Activated CD4-positive, alpha-beta T cell treated with anti-CD3 and anti-CD28 coated beads, Interleukin-10, Interleukin-2, amounts not matched to agents 100 ng/mL and 50 ng/mL, durations not matched to agents 16 hours and 8 hours (primary cell): ENCODE measurements around the gene MYT1.

Experiments used
- DNase-seq: peaks from one replicate; pipeline ENCODE4 v3.0.0-alpha.2; 2020

The MYT1 gene

DNA sequence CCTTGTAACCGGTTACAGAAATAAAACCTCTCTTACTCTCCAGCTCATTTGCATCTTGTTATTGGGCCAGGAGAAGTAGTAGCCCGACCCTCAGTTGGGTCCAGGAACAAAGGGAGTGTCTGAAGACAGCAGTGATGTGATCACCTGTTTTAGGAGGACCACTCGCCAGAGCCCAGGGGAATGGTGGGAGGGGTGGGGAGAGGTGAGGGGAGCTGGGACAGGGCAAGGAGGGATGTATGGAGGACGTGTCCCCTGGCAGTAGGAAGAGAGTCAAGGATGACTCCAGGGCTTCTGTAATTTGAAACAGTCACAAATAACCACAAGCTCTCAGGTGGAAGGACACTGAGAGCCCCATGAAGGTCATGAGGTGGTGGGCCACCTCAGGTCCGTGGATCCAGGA lies 89.9 kb downstream of the MYT1 start:
- DNase-seq: no peak

DNA sequence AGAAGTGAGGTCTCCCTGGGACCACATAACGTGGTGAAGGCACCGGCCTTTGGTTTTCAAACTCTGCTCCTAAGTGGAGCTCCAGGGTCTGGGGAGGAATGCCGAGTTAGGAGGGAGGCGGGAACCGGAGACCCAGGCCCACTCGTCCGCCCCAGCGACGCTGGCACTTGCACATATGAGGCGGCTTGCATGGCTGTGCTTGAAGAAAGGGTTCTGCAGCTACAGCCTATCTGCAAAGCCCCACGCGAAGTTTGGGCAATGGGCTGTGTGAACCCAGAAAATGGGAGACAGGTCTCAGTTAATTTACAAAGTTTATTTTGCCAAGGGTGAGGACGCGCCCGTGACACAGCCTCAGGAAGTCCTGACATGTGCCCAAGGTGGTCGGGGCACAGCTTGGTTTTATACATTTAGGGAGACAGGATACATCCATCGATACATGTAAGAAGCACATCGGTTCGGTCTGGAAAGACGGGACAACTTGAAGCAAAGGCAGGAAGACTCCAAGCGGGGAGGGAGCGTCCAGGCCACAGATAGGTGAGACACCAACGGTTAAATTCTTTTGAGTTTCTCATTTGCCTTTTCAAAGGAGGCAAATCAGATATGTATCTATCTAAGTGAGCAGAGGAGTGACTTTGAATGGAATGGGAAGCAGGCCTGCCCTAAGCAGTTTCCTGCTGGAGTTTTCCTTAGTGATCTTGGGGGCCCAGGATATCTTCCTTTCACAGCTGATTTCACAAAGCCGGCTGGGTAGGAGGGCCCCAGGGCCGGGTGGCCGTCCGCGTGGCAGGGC lies 90.5 kb downstream of the MYT1 start:
- no peak for DNase-seq

DNA sequence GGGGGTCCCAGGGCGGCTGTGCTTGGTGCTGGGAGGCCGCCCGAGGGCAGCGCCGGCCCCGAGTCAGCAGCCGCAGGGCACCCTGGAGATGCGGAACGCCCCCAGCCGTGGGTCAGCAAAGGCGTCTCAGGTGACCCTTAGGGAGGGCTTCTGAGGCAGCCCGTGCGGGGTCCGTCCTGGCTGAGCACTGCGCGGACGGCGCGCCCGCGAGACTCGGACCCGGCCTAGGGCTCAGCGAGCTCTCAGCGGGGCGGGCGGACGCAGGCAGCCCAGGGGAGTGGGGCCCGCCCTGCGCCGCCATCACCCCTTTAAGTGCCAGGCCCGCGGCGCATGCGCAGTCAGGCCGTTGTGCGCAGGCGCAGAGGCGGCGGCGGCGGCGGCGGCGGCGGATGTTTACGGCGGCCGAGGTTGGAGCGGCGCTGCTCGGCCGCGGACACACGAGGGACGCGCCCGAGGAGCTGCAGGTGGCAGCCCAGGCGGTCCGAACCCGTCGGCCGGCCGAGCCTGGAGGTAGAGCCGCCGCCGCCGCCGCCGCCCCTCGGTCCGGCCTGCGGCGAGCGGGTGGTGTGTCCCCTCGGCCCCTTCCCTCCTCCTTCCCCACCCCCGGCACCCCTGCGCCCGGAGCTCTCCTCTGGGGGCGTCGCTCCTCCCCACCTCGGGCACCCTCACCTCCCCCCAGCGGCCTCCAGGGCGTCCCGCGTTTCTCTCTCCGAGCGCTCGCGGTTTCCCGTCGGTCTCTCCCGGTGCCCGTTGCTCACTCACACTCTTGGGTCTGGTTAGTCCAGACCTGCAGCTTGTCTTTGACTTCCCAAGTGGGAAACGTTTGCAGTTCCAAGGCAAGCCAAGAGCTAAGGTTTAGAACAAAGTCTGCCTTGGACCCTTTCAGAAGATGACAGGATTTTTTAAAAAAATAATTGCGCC lies 91.4 kb downstream of the MYT1 start, which contains the start of gene PCMTD2:
Gene PCMTD2 (plus strand): TSS at position 388 of the 921 bp plus-strand sequence. CDS start 4,218 bp downstream, outside the sequence.
- DNase-seq: peak; percentile 89

GRCh38 chr20:64256282-64256935 lies 92.2 kb downstream of the MYT1 start:
- DNase-seq: no peak

GRCh38 chr20:64257107-64257757 lies 93.0 kb downstream of the MYT1 start:
- no peak for DNase-seq

DNA sequence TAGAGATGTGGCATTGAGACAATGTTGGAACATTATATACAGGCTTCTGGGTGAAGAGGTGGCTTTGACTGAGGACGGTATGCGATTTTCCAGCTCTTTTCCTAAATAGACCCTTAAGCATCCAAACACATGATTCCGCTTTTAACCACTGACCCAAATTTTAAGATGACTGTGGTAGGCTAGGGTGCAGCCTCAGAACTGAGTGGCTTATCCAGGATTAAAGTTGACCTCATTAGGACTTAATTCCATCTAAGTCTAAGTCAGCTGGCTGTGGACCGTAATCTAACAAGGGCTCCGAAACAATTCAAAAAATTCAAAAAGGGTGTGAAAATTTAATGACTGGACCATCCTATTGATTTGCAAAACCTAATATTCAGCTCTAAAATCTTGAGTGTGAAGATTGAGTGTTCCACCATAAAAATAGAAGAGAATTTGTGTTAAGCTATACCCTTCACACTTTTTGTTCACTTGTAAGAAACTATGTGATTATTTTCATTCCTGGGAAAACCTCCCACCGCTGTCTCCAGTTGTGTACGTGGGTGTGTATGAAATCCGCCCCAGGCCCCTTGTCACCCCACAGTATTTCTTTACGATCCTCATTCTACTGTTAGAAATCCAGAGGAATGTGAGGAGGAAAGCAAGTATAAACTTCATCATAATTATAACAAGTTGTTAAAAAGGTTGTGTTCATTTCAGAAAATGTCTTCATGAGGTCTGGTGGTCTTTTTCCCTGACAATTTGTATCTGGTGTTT lies 94.0 kb downstream of the MYT1 start:
- DNase-seq: no peak

DNA sequence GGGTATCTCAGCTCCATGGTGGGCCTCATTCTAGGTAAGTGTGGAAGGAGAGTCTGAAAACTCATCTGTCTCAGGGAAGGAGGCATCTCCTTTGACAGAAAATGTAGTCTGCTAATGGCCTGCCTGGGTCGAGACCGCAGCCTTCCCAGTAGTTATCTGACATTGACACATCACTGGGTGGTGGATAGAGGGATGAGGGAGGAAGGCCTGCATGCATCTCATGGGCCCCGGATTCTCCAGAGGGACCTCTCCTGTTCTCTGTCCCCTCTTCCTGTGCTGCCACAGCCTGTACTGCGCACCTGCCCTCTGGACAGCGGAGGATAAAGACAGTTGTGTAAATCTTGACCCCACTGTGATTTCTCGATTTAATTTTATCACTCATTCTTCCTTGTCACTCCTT lies 96.0 kb downstream of the MYT1 start:
- DNase-seq: no peak

DNA sequence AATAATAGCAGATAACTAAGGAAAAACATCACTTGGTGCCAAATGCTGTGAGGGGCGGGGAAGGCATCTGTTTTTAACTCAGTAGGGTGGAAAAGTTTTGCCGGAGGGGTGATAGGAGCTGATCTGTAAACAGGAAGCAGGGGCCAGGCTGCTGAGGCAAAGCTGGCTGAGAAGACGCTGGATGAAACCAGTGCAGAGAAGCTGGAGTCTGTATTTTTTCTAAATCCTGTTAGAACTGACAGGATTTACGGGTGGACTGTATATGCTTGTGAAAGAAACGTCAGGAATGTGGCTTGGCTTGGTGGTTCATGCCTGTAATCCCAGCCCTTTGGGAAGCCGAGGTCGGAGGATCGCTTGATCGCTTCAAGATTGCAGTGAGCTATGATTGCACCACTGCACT lies 96.9 kb downstream of the MYT1 start:
- no peak for DNase-seq

DNA sequence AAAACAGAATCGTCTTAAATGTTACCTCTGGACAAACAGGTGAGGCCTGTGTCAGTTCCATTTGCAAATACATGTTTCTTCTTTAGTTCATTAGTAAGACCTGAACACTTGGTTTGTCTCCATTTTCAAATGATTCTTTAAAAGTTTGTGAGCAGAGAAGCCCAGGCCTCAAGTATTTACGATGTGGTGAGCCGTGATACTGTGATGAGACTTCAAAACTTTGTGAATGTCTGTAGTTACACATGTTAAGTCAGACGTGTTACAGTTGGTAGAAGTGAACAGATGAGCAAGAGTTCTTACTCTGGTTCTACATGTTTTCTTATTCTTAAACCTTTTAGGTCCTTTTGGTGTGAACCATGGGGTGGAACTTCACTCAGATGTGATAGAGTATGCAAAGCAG lies 99.8 kb downstream of the MYT1 start:
- no peak for DNase-seq

GRCh38 chr20:64265201-64265600 lies 100.9 kb downstream of the MYT1 start:
- no peak for DNase-seq

GRCh38 chr20:64266988-64267387 lies 102.7 kb downstream of the MYT1 start:
- DNase-seq: no peak

GRCh38 chr20:64268174-64268573 lies 103.9 kb downstream of the MYT1 start:
- no peak for DNase-seq

- DNase-seq: no peak
Observed at GRCh38 chr20:64269604-64270411, 105.6 kb downstream of the MYT1 start.

DNA sequence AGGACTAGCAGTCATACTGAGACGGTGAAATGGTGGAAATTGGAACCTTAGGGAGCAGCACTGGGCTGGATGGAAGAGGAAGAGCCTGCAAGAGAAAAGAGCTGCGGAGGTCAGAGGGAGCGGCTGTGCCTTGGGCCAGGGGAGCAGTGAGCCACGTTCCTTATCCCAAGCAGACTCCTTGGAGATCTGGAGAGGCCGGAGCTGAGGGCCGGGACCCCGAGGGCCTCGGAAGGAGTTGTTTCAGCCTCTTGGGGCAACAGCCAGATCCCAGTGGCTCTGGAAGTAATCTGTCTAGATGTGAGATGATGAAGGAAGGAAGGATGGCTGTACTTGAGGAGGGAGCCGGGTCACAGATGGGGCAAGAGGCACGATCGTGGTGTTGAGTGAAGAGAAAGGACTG lies 107.4 kb downstream of the MYT1 start:
- no peak for DNase-seq

GRCh38 chr20:64273109-64273508 lies 108.9 kb downstream of the MYT1 start:
- no peak for DNase-seq

GRCh38 chr20:64276817-64277216 lies 112.6 kb downstream of the MYT1 start:
- DNase-seq: no peak

DNA sequence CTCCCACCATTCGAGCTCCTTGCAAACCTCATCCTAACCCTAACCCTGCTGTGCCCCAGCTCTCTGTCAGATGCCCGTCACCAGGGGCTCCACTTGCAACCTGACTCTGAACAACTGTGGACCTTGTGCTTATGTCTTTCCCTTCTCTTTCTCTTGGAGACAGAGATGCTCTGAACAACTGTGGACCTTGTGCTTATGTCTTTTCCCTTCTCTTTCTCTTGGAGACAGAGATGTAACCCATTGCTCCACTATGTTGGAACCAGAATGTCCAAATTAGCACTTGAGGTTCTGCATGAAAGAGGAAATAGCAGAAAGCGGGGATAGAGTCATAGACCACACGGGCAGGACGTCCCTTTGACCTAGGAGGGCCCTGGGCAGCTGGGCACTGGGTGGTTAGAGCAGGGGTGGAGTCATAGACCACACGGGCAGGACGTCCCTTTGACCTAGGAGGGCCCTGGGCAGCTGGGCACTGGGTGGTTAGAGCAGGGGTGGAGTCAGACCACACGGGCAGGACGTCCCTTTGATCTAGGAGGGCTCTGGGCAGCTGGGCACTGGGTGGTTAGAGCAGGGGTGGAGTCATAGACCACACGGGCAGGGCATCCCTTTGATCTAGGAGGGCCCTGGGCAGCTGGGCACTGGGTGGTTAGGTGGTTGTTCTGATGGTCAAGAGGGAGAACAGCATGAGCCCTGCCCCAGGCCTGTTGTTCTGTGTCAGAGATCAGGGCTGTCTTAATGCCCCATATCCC lies 113.5 kb downstream of the MYT1 start:
- no peak for DNase-seq

DNA sequence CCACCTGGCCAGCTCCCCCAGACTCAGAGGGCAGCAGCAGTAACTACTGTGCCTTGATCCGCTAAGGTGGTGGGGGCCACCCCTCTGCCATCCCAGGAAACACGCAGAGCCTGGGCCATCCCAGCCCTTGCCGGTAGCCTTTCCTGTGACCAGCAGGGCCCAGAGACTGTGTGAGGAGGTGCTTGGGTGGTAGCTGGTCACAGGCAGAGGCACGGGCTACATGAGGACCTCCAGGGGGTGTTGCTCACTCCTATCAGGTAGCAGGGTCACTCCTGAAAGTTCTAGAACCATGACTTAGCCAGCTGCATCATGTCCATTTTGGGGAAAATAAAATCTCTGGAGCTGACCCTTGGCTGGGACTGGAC lies 114.0 kb downstream of the MYT1 start:
- no peak for DNase-seq

GRCh38 chr20:64279826-64280459 lies 115.7 kb downstream of the MYT1 start:
- DNase-seq: no peak

GRCh38 chr20:64280460-64280843 lies 116.2 kb downstream of the MYT1 start:
- no peak for DNase-seq
